Astrocyte of the cerebellum (primary cell): ENCODE measurements around the gene TMEM106B.
A peak's percentile ranks its signal among the peaks of the same experiment; 100 is the strongest.
"Not testable (repeated sequence)": the region's sequence is repeated elsewhere in the genome, so short reads cannot be mapped to it uniquely, and the experiment has no call there.

Experiments used
- DNase-seq: peaks from one replicate; pipeline ENCODE4 v3.0.0-alpha.2; 2011; ENCODE audit warnings: low read depth
- H3K4me3 ChIP-seq: 2 replicates; pipeline ENCODE4 v1.5.1; 2011; ENCODE audit warnings: mild to moderate bottlenecking, low read depth, low read length, moderate library complexity
- in situ Hi-C: cut with HindIII; loops from 2 replicates; pipeline ENCODE4 v1.10.0; 2017; ENCODE audit warnings: low sequenced_read_pairs
- TF ChIP-seq, protein P1 (sequence below): IDR thresholded peaks from 2 replicates; pipeline ENCODE4 v1.5.1; 2012; ENCODE audit warnings: low read length, low read depth, moderate library complexity, mild to moderate bottlenecking; ENCODE audit errors: missing control alignments

Gene TMEM106B

GRCh38 chr7:12211054-12211710 lies at the start of gene TMEM106B:
TSS of gene TMEM106B (plus strand) at chr7:12211294. CDS start at chr7:12214811, 3,517 bp downstream.
- peak; percentile 83 for DNase-seq
- in situ Hi-C loops, result no loop called here
- H3K4me3 ChIP-seq, result peak within 1 kb of the TSS; percentile 64
- TF ChIP-seq, protein P1, sequence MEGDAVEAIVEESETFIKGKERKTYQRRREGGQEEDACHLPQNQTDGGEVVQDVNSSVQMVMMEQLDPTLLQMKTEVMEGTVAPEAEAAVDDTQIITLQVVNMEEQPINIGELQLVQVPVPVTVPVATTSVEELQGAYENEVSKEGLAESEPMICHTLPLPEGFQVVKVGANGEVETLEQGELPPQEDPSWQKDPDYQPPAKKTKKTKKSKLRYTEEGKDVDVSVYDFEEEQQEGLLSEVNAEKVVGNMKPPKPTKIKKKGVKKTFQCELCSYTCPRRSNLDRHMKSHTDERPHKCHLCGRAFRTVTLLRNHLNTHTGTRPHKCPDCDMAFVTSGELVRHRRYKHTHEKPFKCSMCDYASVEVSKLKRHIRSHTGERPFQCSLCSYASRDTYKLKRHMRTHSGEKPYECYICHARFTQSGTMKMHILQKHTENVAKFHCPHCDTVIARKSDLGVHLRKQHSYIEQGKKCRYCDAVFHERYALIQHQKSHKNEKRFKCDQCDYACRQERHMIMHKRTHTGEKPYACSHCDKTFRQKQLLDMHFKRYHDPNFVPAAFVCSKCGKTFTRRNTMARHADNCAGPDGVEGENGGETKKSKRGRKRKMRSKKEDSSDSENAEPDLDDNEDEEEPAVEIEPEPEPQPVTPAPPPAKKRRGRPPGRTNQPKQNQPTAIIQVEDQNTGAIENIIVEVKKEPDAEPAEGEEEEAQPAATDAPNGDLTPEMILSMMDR, result no peak

- DNase-seq, result peak; percentile 78
- in situ Hi-C loops, result no loop called here
- TF ChIP-seq, protein P1, result no peak
- no peak overlapping the region for H3K4me3 ChIP-seq
Measured at GRCh38 chr7:12162415-12163113, 48.5 kb upstream of the TMEM106B start.

DNA sequence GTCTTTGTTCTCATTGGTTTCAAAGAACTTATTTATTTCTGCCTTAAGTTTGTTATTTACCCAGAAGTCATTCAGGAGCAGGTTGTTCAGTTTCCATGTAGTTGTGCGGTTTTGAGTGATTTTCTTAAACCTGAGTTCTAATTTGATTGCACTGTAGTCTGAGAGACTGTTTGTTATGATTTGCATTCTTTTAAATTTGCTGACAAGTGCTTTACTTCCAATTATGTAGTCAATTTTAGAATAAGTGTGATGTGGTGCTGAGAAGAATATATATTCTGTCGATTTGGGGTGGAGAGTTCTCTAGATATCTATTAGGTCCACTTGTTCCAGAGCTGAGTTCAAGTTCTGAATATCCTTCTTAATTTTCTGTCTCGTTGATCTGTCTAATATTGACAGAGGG lies 43.0 kb upstream of the TMEM106B start:
- H3K4me3 ChIP-seq, in situ Hi-C loops, DNase-seq: not testable (repeated sequence)

GRCh38 chr7:12169981-12170820 lies 40.9 kb upstream of the TMEM106B start:
- H3K4me3 ChIP-seq, DNase-seq, in situ Hi-C loops: not testable (repeated sequence)

DNA sequence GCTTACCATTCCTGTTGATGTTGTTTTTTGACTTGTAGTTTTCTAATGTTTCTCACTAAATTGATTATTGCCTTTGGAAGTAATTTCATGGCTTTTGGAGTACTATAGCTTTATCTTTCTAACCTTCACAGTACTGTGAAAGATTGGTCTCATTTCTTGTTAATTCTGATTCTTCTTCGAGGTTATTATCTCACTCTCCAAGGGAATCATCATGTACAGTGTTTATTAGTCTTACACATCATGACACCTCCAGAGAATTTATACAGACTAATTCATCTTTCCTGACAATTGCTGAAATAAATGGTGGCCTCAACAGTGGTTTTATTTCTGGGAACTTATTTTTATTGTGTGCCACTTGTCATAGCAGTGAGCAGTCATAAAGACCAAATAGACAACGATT lies 37.4 kb upstream of the TMEM106B start:
- in situ Hi-C loops, result no loop called here
- TF ChIP-seq, protein P1, result no peak
- no peak overlapping the region for H3K4me3 ChIP-seq
- DNase-seq, result no peak

- in situ Hi-C loops, result no loop called here
- TF ChIP-seq, protein P1, result no peak
- DNase-seq, result no peak
- H3K4me3 ChIP-seq, result no peak overlapping the region
Measured at GRCh38 chr7:12174931-12175330, 36.2 kb upstream of the TMEM106B start.

DNA sequence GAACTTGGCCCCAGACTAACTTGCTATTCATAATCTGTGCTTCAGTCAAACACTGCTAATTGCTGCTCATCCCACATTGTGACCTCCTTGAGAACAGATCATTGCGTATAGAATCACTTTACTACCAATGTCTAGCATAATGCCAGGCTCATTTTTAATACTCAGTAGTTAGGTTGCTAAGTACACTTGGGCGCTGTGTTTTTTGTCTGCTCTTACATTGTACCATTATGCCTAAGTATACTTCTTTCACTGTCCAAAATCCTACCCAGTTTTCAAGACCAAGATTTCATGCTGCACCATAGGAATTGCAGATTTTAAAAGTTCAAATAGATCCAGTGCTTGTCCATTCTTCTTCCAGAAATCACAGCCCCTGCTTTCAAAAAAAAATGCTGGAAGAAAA lies 32.8 kb upstream of the TMEM106B start:
- DNase-seq, result no peak
- in situ Hi-C loops, result no loop called here
- H3K4me3 ChIP-seq, result no peak overlapping the region
- TF ChIP-seq, protein P1, result no peak
